Stimulated activated CD8-positive, alpha-beta memory T cell treated with anti-CD3 and anti-CD28 coated beads, Interleukin-7, amount 100 ng/mL, for 24 hours (primary cell): ENCODE data around the gene TDRD12.

Source experiments
- DNase-seq: peaks from one replicate; pipeline ENCODE4 v3.0.0-alpha.2; 2020; ENCODE audit warnings: low read depth

Gene TDRD12

GRCh38 chr19:32810452-32810851 is 90.9 kb downstream of the TDRD12 start:
- no peak for DNase-seq

GRCh38 chr19:32811151-32811550 is 91.6 kb downstream of the TDRD12 start:
- DNase-seq, result no peak

DNA sequence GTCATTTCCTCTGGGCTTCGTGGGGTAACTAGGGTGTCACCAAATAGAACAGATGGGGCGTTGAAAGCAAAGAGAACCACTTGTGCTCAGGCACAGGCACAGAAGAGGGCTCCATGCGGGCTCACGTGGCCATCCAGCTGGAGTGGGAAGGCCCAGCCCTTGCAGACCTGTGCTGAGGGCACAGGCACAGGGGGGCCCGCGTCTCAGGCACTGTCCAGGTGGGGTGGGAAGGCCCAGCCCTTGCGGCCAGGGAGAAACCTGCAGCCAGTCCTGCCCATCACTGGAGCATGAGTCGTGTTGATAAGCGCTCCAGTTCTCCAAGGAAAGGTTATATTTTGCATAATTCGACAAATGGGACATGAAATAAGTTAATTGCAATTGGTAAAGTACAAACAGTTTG is 92.5 kb downstream of the TDRD12 start:
- DNase-seq, result no peak

- DNase-seq, result no peak
Measured at GRCh38 chr19:32812571-32812970, 93.0 kb downstream of the TDRD12 start.

- DNase-seq, result no peak
Measured at GRCh38 chr19:32813862-32814425, 94.4 kb downstream of the TDRD12 start.

GRCh38 chr19:32814624-32815023 is 95.1 kb downstream of the TDRD12 start:
- no peak for DNase-seq

- DNase-seq, result no peak
Measured at GRCh38 chr19:32816555-32817099, 97.1 kb downstream of the TDRD12 start.

DNA sequence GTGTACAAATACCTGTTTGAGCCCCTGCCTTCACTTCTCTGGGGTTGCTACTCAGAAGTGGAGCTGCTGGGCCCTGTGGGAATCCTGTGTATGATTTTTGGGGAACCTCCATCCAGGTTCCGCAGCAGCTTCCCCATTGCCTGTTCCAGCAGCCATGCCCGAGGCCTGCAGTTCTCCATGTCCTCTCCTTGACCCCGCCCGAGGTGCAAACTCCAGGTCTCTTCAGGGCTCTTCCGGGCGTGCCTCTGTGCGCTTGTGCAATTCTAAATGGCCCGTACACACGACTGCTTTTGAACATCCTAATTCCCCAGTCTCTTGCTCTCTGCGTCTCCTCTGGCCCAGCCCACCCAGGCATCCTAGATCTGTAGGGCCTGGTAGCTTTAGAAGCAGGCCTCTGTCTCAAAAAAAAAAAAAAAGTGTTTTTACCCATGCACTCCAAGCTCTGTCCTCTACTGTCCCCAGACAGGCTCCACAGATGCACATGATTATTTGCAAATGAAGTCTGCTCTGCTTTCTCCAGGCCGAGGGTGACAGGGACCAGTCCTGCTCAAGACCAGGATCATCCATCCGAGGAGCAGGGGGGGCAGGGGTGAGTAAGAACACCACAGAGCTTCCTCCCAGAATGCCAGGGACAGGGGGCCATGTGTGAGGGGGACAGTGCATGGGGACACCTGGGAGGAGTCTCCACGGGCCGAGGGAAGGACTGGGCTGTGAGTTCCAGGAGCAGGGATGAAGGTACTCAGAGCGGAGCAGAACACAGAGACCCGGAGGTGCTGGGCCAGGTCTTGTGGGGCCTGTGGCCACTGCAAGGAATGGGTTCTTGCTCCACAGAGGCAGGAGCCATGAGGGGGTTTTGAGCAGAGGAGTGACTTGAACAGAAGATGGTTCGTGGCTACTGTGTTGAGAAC is 98.3 kb downstream of the TDRD12 start:
- no peak for DNase-seq

DNA sequence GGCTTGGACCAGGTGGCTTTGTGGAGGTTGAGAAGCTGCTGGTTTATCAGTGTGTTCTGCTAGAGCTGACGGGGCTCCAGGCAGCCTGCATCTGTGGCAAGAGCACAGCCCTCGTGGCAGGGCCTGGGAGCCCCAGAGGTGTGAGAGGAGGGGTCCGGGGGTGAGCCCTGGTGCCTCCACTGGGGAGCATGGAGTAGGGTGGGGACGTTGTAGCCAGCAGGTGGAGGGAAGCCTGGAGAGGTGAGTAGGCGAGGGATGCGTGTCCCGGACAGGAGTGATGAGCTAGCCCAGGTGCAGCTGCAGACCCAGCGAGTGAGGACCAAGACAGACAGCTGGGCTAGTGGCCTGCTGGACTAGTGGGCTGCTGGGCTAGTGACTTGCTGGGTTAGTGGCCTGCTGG is 99.0 kb downstream of the TDRD12 start:
- no peak for DNase-seq

GRCh38 chr19:32819419-32820400 is 100.1 kb downstream of the TDRD12 start:
- DNase-seq, result no peak

DNA sequence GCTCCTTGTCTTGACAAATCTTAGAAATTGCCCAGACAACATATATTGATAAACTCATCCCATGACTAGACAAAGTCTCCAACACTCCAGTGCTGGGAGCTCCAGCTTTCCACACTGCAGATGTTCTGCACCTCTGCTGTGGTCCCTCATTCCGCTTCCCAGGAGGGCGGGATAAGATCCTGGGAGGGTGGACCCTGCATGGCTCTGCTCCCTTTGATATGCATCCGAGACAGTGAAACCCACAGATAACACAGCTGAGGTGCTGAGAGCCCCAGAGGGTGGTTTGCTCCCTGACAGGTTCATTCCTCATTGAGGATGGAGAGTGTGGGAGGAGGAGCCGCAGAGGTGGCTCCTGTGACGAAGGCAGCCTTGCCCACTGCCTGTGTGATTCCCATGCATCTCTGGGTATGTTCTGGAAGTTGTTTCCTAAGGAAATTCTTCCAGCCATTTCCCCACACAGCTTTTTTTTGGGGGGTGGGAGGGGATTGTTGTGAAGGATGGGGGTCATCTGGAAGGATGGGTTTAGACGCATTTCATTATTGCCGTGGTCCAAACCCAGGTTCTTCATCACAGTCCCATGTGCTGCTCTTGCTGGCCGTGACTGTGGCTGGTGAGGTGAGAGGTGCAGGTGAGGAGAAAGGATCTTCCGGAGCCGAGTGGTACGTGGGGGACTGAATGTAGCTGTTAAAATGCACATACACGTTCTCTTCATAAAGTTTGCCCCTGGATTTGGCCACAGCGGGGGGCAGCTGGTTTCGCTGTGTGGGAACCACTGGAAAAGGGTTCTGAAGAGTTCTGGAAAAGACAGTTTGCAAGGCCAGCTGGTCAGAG is 103.6 kb downstream of the TDRD12 start:
- DNase-seq, result no peak

- DNase-seq, result no peak
Measured at GRCh38 chr19:32823747-32824102, 104.2 kb downstream of the TDRD12 start.

DNA sequence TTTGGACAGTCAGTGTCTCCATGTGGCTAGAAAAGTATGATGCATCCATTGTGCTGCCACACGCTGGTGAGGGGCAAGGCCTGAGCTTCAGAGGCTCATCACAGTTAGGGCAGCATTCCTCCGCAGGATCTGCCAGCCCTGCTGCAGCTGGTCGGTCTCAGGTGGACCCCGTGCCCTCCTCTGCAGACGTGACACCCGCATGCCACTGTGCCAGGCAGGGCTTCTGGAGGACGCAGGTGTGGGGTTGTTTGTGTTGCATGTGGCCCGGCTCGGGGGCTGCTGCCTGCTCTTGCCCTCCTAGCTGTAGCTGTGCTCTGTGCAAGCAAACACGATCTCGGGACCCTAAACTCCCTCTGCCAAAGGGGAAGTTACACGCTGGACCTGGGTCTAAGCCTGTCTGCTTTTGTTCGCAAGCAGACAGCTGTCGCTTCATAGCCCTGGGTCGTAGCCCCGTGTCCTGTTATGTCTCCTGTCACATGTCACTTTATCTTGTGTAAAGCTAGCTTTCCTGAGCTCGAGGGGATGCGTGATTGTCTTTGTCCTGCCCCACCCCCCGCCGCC is 104.7 kb downstream of the TDRD12 start:
- no peak for DNase-seq

DNA sequence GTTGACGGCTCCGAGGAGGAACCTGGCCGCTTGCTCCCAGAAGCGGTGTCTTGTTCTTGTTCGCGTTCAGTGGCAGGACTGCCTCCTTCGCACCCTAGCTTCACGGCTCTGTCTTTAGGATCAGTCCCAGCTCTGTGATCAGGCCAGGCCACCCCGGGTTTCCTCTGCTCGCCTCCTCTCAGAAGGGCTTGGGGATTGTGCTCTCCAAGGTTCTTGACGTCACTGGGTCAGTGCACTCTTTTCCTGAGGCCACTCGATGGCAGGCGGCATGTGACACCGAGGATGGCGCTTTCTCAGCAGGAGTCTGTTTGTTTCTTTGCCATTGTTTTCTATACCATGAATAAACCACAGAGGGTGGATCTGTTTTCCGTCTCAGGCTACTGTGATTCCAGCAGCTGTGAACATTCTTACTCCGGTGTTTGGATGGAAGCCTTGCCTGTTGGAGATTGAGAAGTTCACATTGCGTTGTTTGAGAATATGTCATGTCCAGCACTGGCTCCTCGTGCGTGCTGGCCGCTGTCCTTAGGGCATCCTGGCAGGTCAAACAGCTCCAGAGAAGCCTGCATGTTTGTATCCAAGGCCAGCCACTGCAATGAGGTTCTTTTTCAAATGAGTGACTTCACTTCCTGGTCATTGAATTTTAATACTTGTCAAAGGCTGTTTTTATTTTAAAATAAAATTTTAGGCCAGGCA is 105.5 kb downstream of the TDRD12 start:
- no peak for DNase-seq

- DNase-seq, result no peak
Measured at GRCh38 chr19:32828139-32828538, 108.6 kb downstream of the TDRD12 start.

- DNase-seq, result no peak
Measured at GRCh38 chr19:32828643-32829344, 109.2 kb downstream of the TDRD12 start.

DNA sequence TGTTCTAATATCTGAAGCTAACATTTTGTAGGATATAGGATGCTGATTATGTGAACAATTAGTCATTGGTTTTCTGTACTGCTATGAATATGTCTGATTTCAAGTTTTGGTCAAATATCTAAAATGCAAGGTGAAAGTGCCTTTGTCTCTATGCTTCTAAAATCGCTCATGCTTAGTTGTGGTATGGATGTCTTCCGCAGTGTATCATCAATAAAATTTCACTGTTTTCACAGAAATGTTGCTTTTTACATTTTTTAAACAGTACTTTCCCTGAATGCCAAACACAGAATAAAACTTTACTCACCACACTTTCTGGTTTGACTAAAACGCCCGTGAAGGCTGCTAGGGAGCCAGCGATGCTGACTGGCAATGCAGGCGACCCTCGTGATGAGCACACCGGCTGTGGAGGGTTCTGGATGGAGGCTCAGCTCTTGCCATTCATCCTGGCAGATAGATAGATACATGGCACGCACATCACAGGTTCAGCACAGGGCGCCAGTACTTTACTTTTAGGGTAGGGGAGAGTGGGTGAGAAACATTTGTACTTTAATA is 109.9 kb downstream of the TDRD12 start:
- DNase-seq, result no peak

DNA sequence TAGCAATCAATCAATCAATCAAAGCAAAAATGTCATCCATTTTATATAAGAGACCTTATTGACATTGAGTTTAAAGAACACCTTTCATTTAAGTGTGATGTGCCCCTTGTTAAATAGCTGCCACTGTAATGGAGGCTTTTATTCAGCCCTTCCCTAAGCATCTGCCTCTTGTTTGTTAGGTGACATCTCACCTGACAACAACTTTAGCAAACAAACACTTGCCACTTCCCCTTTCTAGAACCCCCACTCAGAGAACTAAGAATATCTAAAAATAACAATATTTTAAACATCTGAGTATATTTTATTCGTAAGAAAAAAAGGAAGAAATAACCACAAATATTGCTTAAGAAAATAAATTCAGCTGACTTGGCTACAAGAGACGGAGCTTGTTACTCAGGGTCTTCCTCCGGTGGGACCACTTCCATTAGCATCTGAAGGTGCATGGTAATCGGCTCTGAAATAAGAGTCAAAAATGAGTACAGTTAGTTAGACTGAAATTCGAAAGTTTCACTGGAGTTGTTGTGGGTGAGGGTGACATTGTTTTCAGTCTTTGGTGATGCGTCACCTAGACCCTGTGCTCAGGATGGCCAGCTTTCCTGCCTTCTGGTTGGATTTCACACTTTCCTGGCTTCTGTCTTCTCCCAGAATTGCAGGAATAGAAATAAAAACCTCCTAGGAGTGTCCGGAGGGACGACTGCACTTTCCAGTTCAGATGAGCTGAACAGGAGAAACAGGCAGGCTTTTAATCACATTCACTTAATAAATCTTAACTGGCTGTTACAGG is 110.9 kb downstream of the TDRD12 start:
- no peak for DNase-seq

- no peak for DNase-seq
Measured at GRCh38 chr19:32831611-32832010, 112.0 kb downstream of the TDRD12 start.
